HepG2 (cell line): Measurements from ENCODE around the gene SLC31A2. TPM values are rescaled to one million over a fixed set of nuclear protein-coding genes. Genes with fewer than 3 reads are reported as not detected.

Experiments used
- CBX2 ChIP-seq, 2 experiments: fragments of 200-600 bp in 1 of 2; sonication (generic); formaldehyde crosslinking in 1 of 2; IDR thresholded peaks; 2 replicates each; pipeline versions ENCODE4 v1.7.0 to v1.8.1; 2018 to 2022; ENCODE audit warnings: low read depth in 2 of 2, low read length in 1 of 2, mild to moderate bottlenecking in 1 of 2, missing genetic modification reagents in 1 of 2
- DR1 ChIP-seq: sonication (generic); formaldehyde crosslinking; IDR thresholded peaks from 2 replicates; pipeline ENCODE4 v1.8.0; 2021; ENCODE audit warnings: mild to moderate bottlenecking, missing genetic modification reagents, inconsistent platforms
- E2F1 ChIP-seq: sonication (generic); formaldehyde crosslinking; IDR thresholded peaks from 2 replicates; pipeline ENCODE4 v1.5.0; 2020; ENCODE audit warnings: missing genetic modification reagents
- GMEB1 ChIP-seq: sonication (generic); formaldehyde crosslinking; IDR thresholded peaks from 2 replicates; pipeline ENCODE4 v1.5.1; 2020; ENCODE audit warnings: missing genetic modification reagents, mild to moderate bottlenecking, borderline replicate concordance
- HOXA5 ChIP-seq: sonication (generic); formaldehyde crosslinking; IDR thresholded peaks from 2 replicates; pipeline ENCODE4 v1.4.0; 2020; ENCODE audit warnings: missing genetic modification reagents
- IRX3 ChIP-seq: sonication (generic); formaldehyde crosslinking; IDR thresholded peaks from 2 replicates; pipeline ENCODE4 v1.8.1; 2023; ENCODE audit warnings: mild to moderate bottlenecking, low read depth, missing genetic modification reagents, borderline replicate concordance
- KLF12 ChIP-seq: sonication (generic); formaldehyde crosslinking; IDR thresholded peaks from 2 replicates; pipeline ENCODE4 v1.4.0; 2020; ENCODE audit warnings: missing genetic modification reagents, borderline replicate concordance
- MBNL3 ChIP-seq: fragments of 250-450 bp; sonication (Bioruptor Pico); conservative IDR thresholded peaks from 2 replicates; pipeline ENCODE4 v1.8.0; 2022; ENCODE audit warnings: mild to moderate bottlenecking, inconsistent platforms
- MLLT10 ChIP-seq: sonication (generic); formaldehyde crosslinking; IDR thresholded peaks from 2 replicates; pipeline ENCODE4 v1.4.0; 2020; ENCODE audit warnings: missing genetic modification reagents
- NBN ChIP-seq: fragments of 450-650 bp; conservative IDR thresholded peaks from 2 replicates; pipeline ENCODE4 v1.6.1; 2017
- NFAT5 ChIP-seq: sonication (generic); formaldehyde crosslinking; IDR thresholded peaks from 2 replicates; pipeline ENCODE4 v1.4.0; 2020; ENCODE audit warnings: missing genetic modification reagents
- PITX1 ChIP-seq: sonication (generic); formaldehyde crosslinking; IDR thresholded peaks from 2 replicates; pipeline ENCODE4 v1.5.1; 2020; ENCODE audit warnings: mild to moderate bottlenecking, missing genetic modification reagents
- RARA ChIP-seq: IDR thresholded peaks from 2 replicates; pipeline ENCODE4 v1.6.1; 2016; ENCODE audit warnings: missing genetic modification reagents, missing compliant biosample characterization
- RXRB ChIP-seq: IDR thresholded peaks from 2 replicates; pipeline ENCODE4 v1.6.1; 2016; ENCODE audit warnings: borderline replicate concordance, missing genetic modification reagents, missing compliant biosample characterization
- SP5 ChIP-seq: IDR thresholded peaks from 2 replicates; pipeline ENCODE4 v1.6.1; 2016; ENCODE audit warnings: low read depth, borderline replicate concordance
- SRY ChIP-seq: sonication (generic); formaldehyde crosslinking; IDR thresholded peaks from 2 replicates; pipeline ENCODE4 v1.8.0; 2022; ENCODE audit warnings: mild to moderate bottlenecking, missing genetic modification reagents
- ZFP82 ChIP-seq: sonication (generic); formaldehyde crosslinking; IDR thresholded peaks from 2 replicates; pipeline ENCODE4 v1.5.1; 2020; ENCODE audit warnings: mild to moderate bottlenecking, missing genetic modification reagents, borderline replicate concordance
- ZNF101 ChIP-seq: sonication (generic); formaldehyde crosslinking; IDR thresholded peaks from 2 replicates; pipeline ENCODE4 v1.4.0; 2020; ENCODE audit warnings: mild to moderate bottlenecking, low read depth, missing genetic modification reagents, borderline replicate concordance
- ZNF205 ChIP-seq: IDR thresholded peaks from 2 replicates; pipeline ENCODE4 v1.6.1; 2018; ENCODE audit warnings: missing biosample characterization, missing genetic modification reagents
- ZNF558 ChIP-seq: sonication (generic); formaldehyde crosslinking; IDR thresholded peaks from 2 replicates; pipeline ENCODE4 v1.9.0; 2022; ENCODE audit warnings: mild to moderate bottlenecking, missing genetic modification reagents, borderline replicate concordance
- ZNF879 ChIP-seq: sonication (generic); formaldehyde crosslinking; IDR thresholded peaks from 2 replicates; pipeline ENCODE4 v1.8.1; 2023; ENCODE audit warnings: missing genetic modification reagents
- polyA plus RNA-seq, 8 experiments: library from polyadenylated mRNA; depleted of rRNA in 3 of 8; stranded (reverse) in 7 of 8; unstranded in 1 of 8; fragments of >200 nt; fragmentation: Illumina TruSeq in 4 of 8; extraction: Trizol in 4 of 8; gene quantifications; 2 replicates each; pipeline versions ENCODE4 v1.2.1 to v1.2.3, GENCODE V29; 2011 to 2016; ENCODE audit warnings: low read depth in 4 of 8, missing spikeins in 1 of 8, mixed read lengths in 1 of 8; ENCODE audit not compliant: insufficient read depth in 1 of 8
- total RNA-seq, 5 experiments: library from RNA; depleted of rRNA; stranded (reverse); fragments of >200 nt; fragmentation: Illumina TruSeq; extraction: Trizol; gene quantifications; 2 replicates each; pipeline ENCODE4 v1.2.3, GENCODE V29; 2016; ENCODE audit warnings: low read depth in 1 of 5

The SLC31A2 gene
- total and polyA plus RNA-seq, 2 of the 13 experiments (the other 11 are each of a cell fraction or from before 2014, with no cell fraction given): 9.3 to 10.2 TPM

GRCh38 chr9:113150670-113151611 is at the start of gene SLC31A2 (continued):
- TF ChIP-seq SRY (CRISPR knock-in tag): no peak
- TF ChIP-seq MBNL3: no peak
- TF ChIP-seq RXRB (CRISPR knock-in tag): 0 out of 2 replicates have a peak, but pooled peaks have one; percentile 10
- TF ChIP-seq CBX2 (IDR thresholded peaks at IDR 0.05; ENCODE audit: low read depth, low read length): no peak
- TF ChIP-seq CBX2 (CRISPR knock-in tag; IDR thresholded peaks at IDR 0.05; ENCODE audit: low read depth): no peak
- no peak for TF ChIP-seq RARA (CRISPR knock-in tag)
- TF ChIP-seq ZFP82 (CRISPR knock-in tag): no peak
- no peak for TF ChIP-seq MLLT10
- TF ChIP-seq DR1 (CRISPR knock-in tag): peak; percentile 57; the same call in 1 of the 2 replicates
- no peak for TF ChIP-seq ZNF558 (CRISPR knock-in tag)
- TF ChIP-seq E2F1 (CRISPR knock-in tag): no peak
- peak; percentile 80; the same call in 1 of the 2 replicates for TF ChIP-seq GMEB1 (CRISPR knock-in tag)
- TF ChIP-seq SP5 (CRISPR knock-in tag): no peak
- TF ChIP-seq NBN: no peak
- TF ChIP-seq ZNF205 (CRISPR knock-in tag): no peak
- no peak for TF ChIP-seq IRX3 (CRISPR knock-in tag)
- no peak for TF ChIP-seq PITX1
- peak; percentile 69; the same call in 1 of the 2 replicates for TF ChIP-seq ZNF879
- TF ChIP-seq HOXA5 (CRISPR knock-in tag): peak; percentile 52; the same call in 1 of the 2 replicates
- TF ChIP-seq ZNF101 (CRISPR knock-in tag): no peak
- TF ChIP-seq NFAT5: 0 out of 2 replicates have a peak, but pooled peaks have one; percentile 33
- TF ChIP-seq KLF12 (CRISPR knock-in tag): 0 out of 2 replicates have a peak, but pooled peaks have one; percentile 35
